ENCODE results near the gene PHF14. TPM values are rescaled to one million over a fixed set of nuclear protein-coding genes. Genes with fewer than 3 reads are reported as not detected.

Gene PHF14
- polyA plus RNA-seq, 1 donor from 2014 or later = 139 TPM

GRCh38 chr7:11006291-11006690 lies 32.6 kb downstream of the PHF14 start:
- Histone ChIP-seq H3K27ac (ENCODE audit: low read length) (no peak overlapping the region), H4K20me1 (ENCODE audit: insufficient read depth) (no peaks in the 10 kb centered on the region), H3K4me3 (ENCODE audit: low read length) (no peak overlapping the region), H3K9me3 (ENCODE audit: low read length) (no peaks in the 10 kb centered on the region), H3K27me3 (ENCODE audit: insufficient read depth, low read depth, low read length) (no peaks in the 10 kb centered on the region), H2AFZ (ENCODE audit: low read depth, low read length) (no peak overlapping the region), H3K9ac (ENCODE audit: low read length) (no peak overlapping the region), H3K79me2 (replicated peaks; ENCODE audit: insufficient read depth, low read length) (peaks cover 42% of the 10 kb centered on the region), H3F3A (ENCODE audit: insufficient read depth, low read length, poor library complexity, severe bottlenecking) (no peaks in the 10 kb centered on the region), H3K36me3 (ENCODE audit: insufficient read depth, low read length) (no peaks in the 10 kb centered on the region), H3K9me2 (ENCODE audit: insufficient read depth, low read length) (no peaks in the 10 kb centered on the region), H3K4me2 (ENCODE audit: low read length) (no peak overlapping the region)
- TF ChIP-seq REST (IDR thresholded peaks at IDR 0.05; ENCODE audit: borderline replicate concordance) (no peak), EP300 (conservative IDR thresholded peaks at IDR 0.05; ENCODE audit: poor library complexity, severe bottlenecking) (no peak), POLR2AphosphoS5 (IDR thresholded peaks at IDR 0.05) (no peak), EZH2 (IDR thresholded peaks at IDR 0.05; ENCODE audit: borderline replicate concordance, insufficient read depth, low read length, poor library complexity, severe bottlenecking) (no peak), RAD21 (conservative IDR thresholded peaks at IDR 0.05) (no peak), TAF1 (IDR thresholded peaks at IDR 0.05; ENCODE audit: low read depth) (no peak), SMC3 (conservative IDR thresholded peaks at IDR 0.05; ENCODE audit: poor library complexity) (no peak), MXI1 (conservative IDR thresholded peaks at IDR 0.05; ENCODE audit: poor library complexity, severe bottlenecking) (no peak)
- TF ChIP-seq, protein P1, sequence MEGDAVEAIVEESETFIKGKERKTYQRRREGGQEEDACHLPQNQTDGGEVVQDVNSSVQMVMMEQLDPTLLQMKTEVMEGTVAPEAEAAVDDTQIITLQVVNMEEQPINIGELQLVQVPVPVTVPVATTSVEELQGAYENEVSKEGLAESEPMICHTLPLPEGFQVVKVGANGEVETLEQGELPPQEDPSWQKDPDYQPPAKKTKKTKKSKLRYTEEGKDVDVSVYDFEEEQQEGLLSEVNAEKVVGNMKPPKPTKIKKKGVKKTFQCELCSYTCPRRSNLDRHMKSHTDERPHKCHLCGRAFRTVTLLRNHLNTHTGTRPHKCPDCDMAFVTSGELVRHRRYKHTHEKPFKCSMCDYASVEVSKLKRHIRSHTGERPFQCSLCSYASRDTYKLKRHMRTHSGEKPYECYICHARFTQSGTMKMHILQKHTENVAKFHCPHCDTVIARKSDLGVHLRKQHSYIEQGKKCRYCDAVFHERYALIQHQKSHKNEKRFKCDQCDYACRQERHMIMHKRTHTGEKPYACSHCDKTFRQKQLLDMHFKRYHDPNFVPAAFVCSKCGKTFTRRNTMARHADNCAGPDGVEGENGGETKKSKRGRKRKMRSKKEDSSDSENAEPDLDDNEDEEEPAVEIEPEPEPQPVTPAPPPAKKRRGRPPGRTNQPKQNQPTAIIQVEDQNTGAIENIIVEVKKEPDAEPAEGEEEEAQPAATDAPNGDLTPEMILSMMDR (IDR thresholded peaks at IDR 0.05; ENCODE audit: poor library complexity, severe bottlenecking) = no peak

- no peak overlapping the region for H2AFZ ChIP-seq (ENCODE audit: low read depth, low read length)
- H3K27me3 ChIP-seq (ENCODE audit: insufficient read depth, low read depth, low read length) = no peaks in the 10 kb centered on the region
- H3F3A ChIP-seq (ENCODE audit: insufficient read depth, low read length, poor library complexity, severe bottlenecking) = no peaks in the 10 kb centered on the region
- H3K4me2 ChIP-seq (ENCODE audit: low read length) = no peak overlapping the region
- H3K36me3 ChIP-seq (ENCODE audit: insufficient read depth, low read length) = no peaks in the 10 kb centered on the region
- H3K27ac ChIP-seq (ENCODE audit: low read length) = no peak overlapping the region
- peaks cover 32% of the 10 kb centered on the region for H3K79me2 ChIP-seq (replicated peaks; ENCODE audit: insufficient read depth, low read length)
- H3K4me3 ChIP-seq (ENCODE audit: low read length) = no peak overlapping the region
- H3K9me2 ChIP-seq (ENCODE audit: insufficient read depth, low read length) = no peaks in the 10 kb centered on the region
- no peaks in the 10 kb centered on the region for H3K9me3 ChIP-seq (ENCODE audit: low read length)
- no peaks in the 10 kb centered on the region for H4K20me1 ChIP-seq (ENCODE audit: insufficient read depth)
- TF ChIP-seq MXI1 (conservative IDR thresholded peaks at IDR 0.05; ENCODE audit: poor library complexity, severe bottlenecking) (no peak), SMC3 (conservative IDR thresholded peaks at IDR 0.05; ENCODE audit: poor library complexity) (no peak), POLR2AphosphoS5 (IDR thresholded peaks at IDR 0.05) (no peak), TAF1 (IDR thresholded peaks at IDR 0.05; ENCODE audit: low read depth) (no peak), REST (IDR thresholded peaks at IDR 0.05; ENCODE audit: borderline replicate concordance) (no peak), EP300 (conservative IDR thresholded peaks at IDR 0.05; ENCODE audit: poor library complexity, severe bottlenecking) (no peak), RAD21 (conservative IDR thresholded peaks at IDR 0.05) (no peak)
- H3K9ac ChIP-seq (ENCODE audit: low read length) = no peak overlapping the region
These were observed 36.0 kb downstream of the PHF14 start for GRCh38 chr7:11009631-11010030.
